ENCODE data around the gene PCDH9.

PCDH9 gene

GRCh38 chr13:66922444-66922843 lies 307.7 kb downstream of the PCDH9 start:
- Histone ChIP-seq H3K4me3 (ENCODE audit: low read depth in 1 of 2, low read length in 1 of 2) (no peak overlapping the region), H3K36me3 (no peaks in the 10 kb centered on the region), H3K4me1 (ENCODE audit: control insufficient read depth in 1 of 2, insufficient read depth in 1 of 2, low read depth in 1 of 2, low read length in 1 of 2) (no peaks in the 10 kb centered on the region), H3K9me3 (no peaks in the 10 kb centered on the region), H3K27ac (no peak overlapping the region), H3K27me3 (no peaks in the 10 kb centered on the region)
- no peak for TF ChIP-seq CTCF (IDR thresholded peaks at IDR 0.05)

- Histone ChIP-seq H3K27ac (no peak overlapping the region), H3K9me3 (no peaks in the 10 kb centered on the region), H3K36me3 (no peaks in the 10 kb centered on the region), H3K27me3 (no peaks in the 10 kb centered on the region), H3K4me1 (ENCODE audit: control insufficient read depth in 1 of 2, insufficient read depth in 1 of 2, low read depth in 1 of 2, low read length in 1 of 2) (no peaks in the 10 kb centered on the region), H3K4me3 (ENCODE audit: low read depth in 1 of 2, low read length in 1 of 2) (no peak overlapping the region)
- no peak for TF ChIP-seq CTCF (IDR thresholded peaks at IDR 0.05)
These were observed 308.7 kb downstream of the PCDH9 start for GRCh38 chr13:66921437-66921836.

- Histone ChIP-seq H3K9me3 (no peaks in the 10 kb centered on the region), H3K27ac (no peak overlapping the region), H3K27me3 (no peaks in the 10 kb centered on the region), H3K4me3 (ENCODE audit: low read depth in 1 of 2, low read length in 1 of 2) (no peak overlapping the region), H3K4me1 (ENCODE audit: control insufficient read depth in 1 of 2, insufficient read depth in 1 of 2, low read depth in 1 of 2, low read length in 1 of 2) (no peaks in the 10 kb centered on the region), H3K36me3 (no peaks in the 10 kb centered on the region)
- TF ChIP-seq CTCF (IDR thresholded peaks at IDR 0.05) = no peak
These were observed 314.4 kb downstream of the PCDH9 start for GRCh38 chr13:66915596-66916185.

- no peak for TF ChIP-seq CTCF (IDR thresholded peaks at IDR 0.05)
- Histone ChIP-seq H3K27me3 (no peaks in the 10 kb centered on the region), H3K9me3 (no peaks in the 10 kb centered on the region), H3K4me3 (ENCODE audit: low read depth in 1 of 2, low read length in 1 of 2) (no peak overlapping the region), H3K36me3 (no peaks in the 10 kb centered on the region), H3K27ac (no peak overlapping the region), H3K4me1 (ENCODE audit: control insufficient read depth in 1 of 2, insufficient read depth in 1 of 2, low read depth in 1 of 2, low read length in 1 of 2) (no peaks in the 10 kb centered on the region)
These were observed 316.0 kb downstream of the PCDH9 start for GRCh38 chr13:66914155-66914554.

- TF ChIP-seq CTCF (IDR thresholded peaks at IDR 0.05) = no peak
- H3K4me1 ChIP-seq (ENCODE audit: control insufficient read depth in 1 of 2, insufficient read depth in 1 of 2, low read depth in 1 of 2, low read length in 1 of 2) = no peaks in the 10 kb centered on the region
- no peaks in the 10 kb centered on the region for H3K27me3 ChIP-seq
- no peaks in the 10 kb centered on the region for H3K36me3 ChIP-seq
- H3K9me3 ChIP-seq = no peaks in the 10 kb centered on the region
- no peak overlapping the region for H3K4me3 ChIP-seq (ENCODE audit: low read depth in 1 of 2, low read length in 1 of 2)
- H3K27ac ChIP-seq = no peak overlapping the region
These were observed 318.7 kb downstream of the PCDH9 start for GRCh38 chr13:66911411-66911939.
